RWPE2 (cell line): ENCODE measurements around the gene CMPK2.
A peak's percentile ranks its signal among the peaks of the same experiment; 100 is the strongest.

Experiments used
- ATAC-seq: fragments of 200-7000 bp; cut with Tn5 transposase; 3 replicates; pipeline ENCODE4 v1.9.1; 2021; ENCODE audit warnings: low read depth
- DNase-seq: peaks from one replicate; pipeline ENCODE4 v3.0.0-alpha.2; 2020; ENCODE audit warnings: low spot score
- H3K27ac ChIP-seq: fragments of 450-650 bp; 2 replicates; pipeline ENCODE4 v1.5.1; 2017; ENCODE audit warnings: mild to moderate bottlenecking; ENCODE audit not compliant: poor library complexity, severe bottlenecking
- H3K27me3 ChIP-seq: fragments of 250-450 bp; sonication (Bioruptor Pico); 2 replicates; pipeline ENCODE4 v1.5.1; 2021; ENCODE audit warnings: mild to moderate bottlenecking, moderate library complexity; ENCODE audit not compliant: insufficient read depth, poor library complexity, severe bottlenecking
- H3K36me3 ChIP-seq: fragments of 250-450 bp; sonication (Bioruptor Pico); 2 replicates; pipeline ENCODE4 v1.5.1; 2020; ENCODE audit warnings: low read depth, mild to moderate bottlenecking, moderate library complexity
- H3K4me1 ChIP-seq: fragments of 250-450 bp; sonication (Bioruptor Pico); 2 replicates; pipeline ENCODE4 v1.5.1; 2021; ENCODE audit warnings: mild to moderate bottlenecking, moderate library complexity; ENCODE audit not compliant: insufficient read depth, poor library complexity, severe bottlenecking
- H3K4me3 ChIP-seq: fragments of 250-450 bp; sonication (Bioruptor Pico); 2 replicates; pipeline ENCODE4 v1.5.1; 2021; ENCODE audit warnings: mild to moderate bottlenecking, moderate library complexity; ENCODE audit not compliant: severe bottlenecking
- H3K9me3 ChIP-seq: fragments of 250-450 bp; sonication (Bioruptor Pico); 2 replicates; pipeline ENCODE4 v1.5.1; 2021; ENCODE audit warnings: mild to moderate bottlenecking, moderate library complexity; ENCODE audit not compliant: severe bottlenecking
- CTCF ChIP-seq: fragments of 450-650 bp; IDR thresholded peaks from one replicate; pipeline ENCODE4 v1.5.1; 2017; ENCODE audit warnings: mild to moderate bottlenecking, moderate library complexity; ENCODE audit not compliant: poor library complexity, severe bottlenecking

The CMPK2 gene

GRCh38 chr2:6879011-6879410, 13.3 kb upstream of the CMPK2 start:
- Histone ChIP-seq H3K36me3 (no peaks in the 10 kb centered on the region), H3K4me3 (no peak overlapping the region), H3K27ac (no peak overlapping the region), H3K27me3 (no peaks in the 10 kb centered on the region), H3K9me3 (no peaks in the 10 kb centered on the region), H3K4me1 (no peaks in the 10 kb centered on the region)
- TF ChIP-seq CTCF, result no peak
- ATAC-seq, result no peak
- no peak for DNase-seq

- no peaks in the 10 kb centered on the region for H3K4me1 ChIP-seq
- no peaks in the 10 kb centered on the region for H3K36me3 ChIP-seq
- H3K27ac ChIP-seq, result no peak overlapping the region
- H3K4me3 ChIP-seq, result no peak overlapping the region
- H3K27me3 ChIP-seq, result no peaks in the 10 kb centered on the region
- TF ChIP-seq CTCF, result no peak
- ATAC-seq (no peak), DNase-seq (no peak)
- H3K9me3 ChIP-seq, result no peaks in the 10 kb centered on the region
Measured at GRCh38 chr2:6878549-6878948, 12.8 kb upstream of the CMPK2 start.

DNA sequence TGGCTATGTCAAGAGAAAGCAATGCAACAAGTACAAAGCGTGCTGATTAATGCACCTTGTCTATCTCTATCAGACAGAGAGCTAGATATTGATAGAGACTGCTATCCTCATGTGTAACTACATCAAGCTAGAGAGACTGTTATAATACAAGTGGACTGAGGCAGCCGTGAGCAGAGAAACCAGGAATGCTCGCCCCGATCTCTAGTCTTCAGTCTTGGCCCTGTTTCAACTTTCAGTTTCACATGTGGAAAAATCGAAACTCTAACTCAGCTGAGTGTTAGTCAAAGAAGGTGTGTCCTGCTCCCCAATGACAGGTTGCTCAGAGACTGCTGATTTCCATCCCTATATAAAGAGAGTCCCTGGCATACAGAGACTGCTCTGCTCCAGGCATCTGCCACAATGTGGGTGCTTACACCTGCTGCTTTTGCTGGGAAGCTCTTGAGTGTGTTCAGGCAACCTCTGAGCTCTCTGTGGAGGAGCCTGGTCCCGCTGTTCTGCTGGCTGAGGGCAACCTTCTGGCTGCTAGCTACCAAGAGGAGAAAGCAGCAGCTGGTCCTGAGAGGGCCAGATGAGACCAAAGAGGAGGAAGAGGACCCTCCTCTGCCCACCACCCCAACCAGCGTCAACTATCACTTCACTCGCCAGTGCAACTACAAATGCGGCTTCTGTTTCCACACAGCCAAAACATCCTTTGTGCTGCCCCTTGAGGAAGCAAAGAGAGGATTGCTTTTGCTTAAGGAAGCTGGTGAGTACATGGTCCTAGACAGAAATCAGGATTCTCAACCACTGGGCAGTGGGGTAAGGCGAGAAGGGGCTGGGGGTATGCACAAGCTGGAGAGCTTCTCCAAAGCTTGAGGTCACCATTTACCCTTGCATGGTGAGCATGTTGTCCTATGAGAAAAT, 11.9 kb upstream of the CMPK2 start, which contains the start of gene RSAD2:
Gene RSAD2, plus strand, starts transcription at position 376 of the 903 bp plus-strand sequence. Its CDS starts 24 bp downstream, at position 400.
- ATAC-seq (peak; percentile 76), DNase-seq (no peak)
- Histone ChIP-seq H3K4me1 (no peaks in the 10 kb centered on the region), H3K4me3 (no peak within 1 kb of the TSS), H3K27ac (no peak within 1 kb of the TSS), H3K36me3 (no peaks in the 10 kb centered on the region), H3K27me3 (no peaks in the 10 kb centered on the region), H3K9me3 (no peaks in the 10 kb centered on the region)
- no peak for TF ChIP-seq CTCF

DNA sequence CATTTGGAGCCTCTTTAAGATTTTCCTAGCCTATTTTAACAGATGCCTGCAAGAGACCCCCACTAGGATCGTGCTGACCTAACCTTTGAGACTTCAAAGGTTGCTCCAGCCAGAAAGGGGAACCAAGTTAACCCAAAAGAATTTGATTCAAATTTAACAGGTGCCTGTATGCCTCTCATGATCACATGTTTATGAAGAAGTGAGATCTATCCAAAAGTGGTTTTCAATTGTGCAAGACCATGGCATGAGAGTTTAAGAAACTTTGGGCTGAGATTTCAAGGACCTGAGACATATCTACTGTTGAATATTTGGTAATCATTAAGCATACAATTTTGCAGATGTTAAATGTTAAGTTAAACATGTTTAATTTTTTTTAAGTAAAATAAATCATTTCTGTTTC, 10.6 kb upstream of the CMPK2 start:
- Histone ChIP-seq H3K36me3 (no peaks in the 10 kb centered on the region), H3K9me3 (no peaks in the 10 kb centered on the region), H3K27me3 (peaks cover 5% of the 10 kb centered on the region), H3K27ac (no peak overlapping the region), H3K4me1 (no peaks in the 10 kb centered on the region), H3K4me3 (no peak overlapping the region)
- TF ChIP-seq CTCF, result no peak
- DNase-seq, result no peak
- no peak for ATAC-seq

GRCh38 chr2:6874032-6874431, 8.3 kb upstream of the CMPK2 start:
- Histone ChIP-seq H3K27me3 (peaks cover 5% of the 10 kb centered on the region), H3K4me3 (no peak overlapping the region), H3K36me3 (no peaks in the 10 kb centered on the region), H3K27ac (no peak overlapping the region), H3K4me1 (no peaks in the 10 kb centered on the region), H3K9me3 (no peaks in the 10 kb centered on the region)
- no peak for DNase-seq
- TF ChIP-seq CTCF, result no peak
- ATAC-seq, result no peak
